NCI-H526 treated with DMSO at 0.1 percent for 48 hours (cell line): Measurements from ENCODE around the gene RASGRP2.

Source experiments
- DNase-seq: peaks from one replicate; lab custom pipeline; 2025; lab: John Stamatoyannopoulos, UW

The RASGRP2 gene

GRCh38 chr11:64770120-64770519 lies 26.2 kb upstream of the RASGRP2 start:
- DNase-seq = no peak

- DNase-seq = no peak
These were observed 25.3 kb upstream of the RASGRP2 start for GRCh38 chr11:64769283-64769682.

DNA sequence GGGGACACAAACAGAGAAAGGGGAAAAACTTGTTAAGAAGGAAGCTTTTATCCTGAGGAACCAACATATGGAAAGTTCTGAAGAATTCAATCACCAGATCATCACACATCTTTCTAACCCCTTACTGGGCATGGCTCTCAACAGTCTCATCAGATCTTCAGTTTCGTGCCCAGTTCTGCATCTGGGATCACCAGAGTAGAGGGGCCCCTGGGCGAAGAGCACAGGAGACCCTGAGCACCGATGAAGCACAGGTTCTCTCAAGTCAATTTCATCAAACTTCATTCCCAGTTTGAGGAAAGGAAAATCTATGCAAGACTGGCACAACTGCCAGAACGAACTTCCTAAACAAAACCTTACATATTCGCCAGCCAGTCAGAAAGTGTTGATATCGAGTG lies 24.4 kb upstream of the RASGRP2 start:
- no peak for DNase-seq

DNA sequence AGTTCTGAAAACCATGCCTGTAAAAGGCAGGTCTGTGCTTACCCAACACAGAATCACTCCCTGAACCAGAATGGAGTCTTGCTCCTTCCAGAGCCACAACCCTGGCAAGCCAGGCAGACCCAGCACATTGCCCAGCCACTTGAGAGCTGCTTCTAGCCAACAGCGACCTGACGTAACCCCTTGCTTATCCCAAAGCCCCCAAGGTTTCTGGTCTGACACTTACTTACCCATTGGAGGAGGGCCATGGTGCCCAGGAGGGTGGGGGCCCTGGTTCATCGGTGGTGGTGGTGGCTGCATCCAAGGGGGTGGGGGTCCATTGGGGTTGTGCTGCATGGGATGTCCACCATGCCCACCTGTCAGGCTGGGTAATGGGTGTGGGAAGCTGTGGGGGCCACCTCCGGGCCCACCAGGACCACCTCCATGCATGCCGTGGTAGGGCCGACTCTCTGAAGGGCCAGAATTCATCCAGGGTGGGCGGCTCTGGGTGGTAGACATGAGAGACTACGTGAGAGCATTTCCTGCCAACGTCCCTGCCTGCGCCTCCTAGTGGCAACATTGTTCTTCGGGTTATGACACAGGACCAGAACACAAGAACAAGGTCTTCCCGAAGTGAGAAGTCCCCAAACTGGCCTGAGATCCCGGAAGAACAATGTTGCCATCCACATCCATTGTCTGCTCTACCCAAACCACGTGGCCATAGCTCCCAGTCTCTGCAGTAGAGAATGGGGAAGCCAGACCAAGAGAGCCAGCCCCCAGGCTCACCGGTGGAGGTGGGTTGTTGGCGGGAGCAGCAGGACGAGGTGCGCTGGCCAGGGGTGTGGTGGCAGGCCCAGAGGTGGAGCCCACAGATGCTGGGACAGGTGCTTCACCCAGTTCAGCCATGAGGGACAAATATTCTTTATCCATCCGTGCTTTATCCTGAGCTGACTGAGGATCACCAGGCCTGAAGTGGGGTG lies 23.7 kb upstream of the RASGRP2 start:
- peak; percentile 40 for DNase-seq

- DNase-seq = no peak
These were observed 22.9 kb upstream of the RASGRP2 start for GRCh38 chr11:64766881-64767280.

DNA sequence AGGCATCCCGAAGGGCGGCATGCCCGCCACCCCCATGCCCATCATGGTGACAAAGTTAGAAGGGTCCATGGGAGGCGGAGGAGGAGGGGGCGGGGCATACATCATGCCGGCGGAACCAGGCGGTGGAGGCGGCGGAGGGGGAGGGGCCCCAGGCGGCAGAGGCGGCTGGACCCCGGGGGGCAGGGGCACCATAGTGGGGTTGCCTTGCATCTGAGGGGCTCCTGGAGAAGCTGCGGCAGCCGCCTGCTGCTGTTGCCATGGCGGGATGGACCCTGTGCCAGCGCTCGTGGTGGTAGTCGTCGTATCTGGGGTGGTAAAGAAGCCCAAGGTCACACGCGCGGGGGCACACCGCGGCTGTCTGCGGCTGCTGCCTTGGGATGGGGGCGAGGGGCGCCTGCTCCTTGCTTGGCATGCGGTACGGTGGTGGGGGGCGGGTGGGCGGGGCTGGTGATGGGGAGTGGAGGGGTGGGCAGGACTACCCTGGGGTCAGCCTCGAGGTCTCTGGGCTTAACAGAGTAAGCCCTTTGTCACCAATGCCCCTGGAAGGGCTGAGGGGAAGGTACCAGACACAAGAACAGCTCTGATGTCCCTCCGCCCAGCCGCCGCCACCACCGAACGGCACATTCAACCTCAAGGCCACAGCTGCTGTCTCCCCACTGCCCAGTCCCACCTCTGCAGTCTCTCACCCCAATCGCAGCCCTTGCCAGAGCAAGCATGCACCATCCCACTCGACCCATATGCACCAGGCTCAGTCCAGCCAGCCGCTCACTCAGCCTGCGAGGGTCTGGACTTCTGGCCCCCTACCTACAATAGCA lies 22.1 kb upstream of the RASGRP2 start:
- no peak for DNase-seq

GRCh38 chr11:64765291-64765850 lies 21.4 kb upstream of the RASGRP2 start:
- no peak for DNase-seq

DNA sequence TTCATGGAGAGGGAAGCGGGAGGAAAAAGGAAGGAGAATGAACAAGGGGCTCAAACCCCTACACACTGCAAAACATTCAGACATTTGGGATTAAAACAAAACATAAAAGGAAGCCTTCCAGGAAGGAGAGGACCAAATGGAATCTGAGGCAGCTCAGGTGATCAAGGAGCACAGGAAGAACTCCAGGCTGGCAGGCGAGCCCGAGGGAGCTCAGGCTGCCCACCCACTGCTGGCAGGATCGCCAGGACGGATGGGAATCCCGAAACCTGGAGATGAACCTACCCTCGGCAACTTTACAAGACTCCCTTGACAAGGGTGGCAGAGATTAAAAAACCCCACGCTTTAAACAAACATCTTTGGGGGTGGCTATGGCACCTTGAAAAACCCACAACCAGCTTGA lies 20.8 kb upstream of the RASGRP2 start:
- DNase-seq = no peak

- DNase-seq = no peak
These were observed 20.2 kb upstream of the RASGRP2 start for GRCh38 chr11:64764040-64764611.

DNA sequence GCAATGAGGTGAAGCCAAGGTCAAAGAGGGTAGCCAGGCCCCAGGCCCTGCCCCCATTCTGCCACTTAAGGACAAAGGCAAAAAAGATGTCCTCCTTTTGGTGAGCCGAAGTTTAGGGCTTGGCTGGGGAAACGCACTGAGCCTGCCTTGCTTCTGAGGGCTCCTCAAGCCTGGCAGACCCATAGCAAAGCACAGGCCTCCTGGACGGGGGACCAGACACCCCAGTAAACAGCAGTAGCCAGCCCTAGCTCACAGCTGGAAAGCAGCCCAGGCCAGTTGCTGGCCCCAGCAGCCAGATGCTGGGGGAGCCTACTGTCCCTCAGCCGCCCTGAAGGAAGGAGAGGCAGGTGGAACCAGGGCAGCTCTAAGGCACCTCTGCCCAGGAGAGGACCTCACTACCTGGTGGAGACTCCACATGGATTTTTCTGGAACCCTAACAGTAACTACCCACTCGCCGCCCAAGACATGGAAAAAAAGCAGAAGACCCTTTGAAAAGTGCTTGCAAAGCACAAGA lies 19.6 kb upstream of the RASGRP2 start:
- no peak for DNase-seq

DNA sequence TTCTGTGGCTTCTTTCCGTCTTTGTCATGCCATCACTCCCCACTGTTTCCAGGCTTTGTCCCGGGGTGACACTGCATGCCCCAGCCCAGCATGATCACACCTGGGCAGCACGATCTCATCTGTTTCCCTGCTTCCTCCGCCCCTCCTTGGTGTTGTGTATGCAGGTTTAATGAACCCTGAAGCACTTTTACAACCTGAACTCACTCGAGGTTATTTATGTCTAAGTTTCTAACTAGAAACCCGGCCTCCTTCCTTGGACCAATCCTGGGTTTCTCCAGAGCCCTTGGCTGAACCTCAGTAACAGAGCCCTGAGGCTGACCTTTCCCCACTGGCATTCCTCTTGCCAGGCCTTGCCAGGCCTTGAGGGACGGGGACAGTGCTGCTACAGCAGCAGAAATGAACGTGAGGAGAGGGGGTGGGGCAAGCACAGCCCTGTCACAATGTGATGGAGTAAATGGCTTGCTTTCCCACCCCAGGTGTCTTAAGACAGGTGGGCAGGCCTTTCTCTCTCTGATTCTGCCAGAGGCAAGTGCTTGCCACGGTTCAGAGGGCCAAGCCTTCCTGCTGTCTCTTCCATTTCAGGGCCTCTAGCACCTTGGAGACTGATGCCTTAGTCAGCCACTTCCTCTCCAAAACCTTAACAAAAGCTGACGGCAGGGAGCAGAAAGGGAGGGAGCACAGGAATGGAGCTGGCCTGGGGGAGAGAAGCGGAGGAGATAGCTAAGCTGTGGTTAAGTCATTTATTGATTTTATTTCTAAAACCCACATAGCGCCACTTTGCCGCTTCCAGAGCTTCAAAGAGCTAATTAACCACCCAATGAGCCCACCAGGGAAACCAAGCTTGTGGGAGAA lies 19.0 kb upstream of the RASGRP2 start:
- DNase-seq = no peak

GRCh38 chr11:64762277-64762673 lies 18.3 kb upstream of the RASGRP2 start:
- DNase-seq = no peak

- DNase-seq = no peak
These were observed 16.9 kb upstream of the RASGRP2 start for GRCh38 chr11:64760759-64761420.

- no peak for DNase-seq
These were observed 16.1 kb upstream of the RASGRP2 start, which contains the start of gene PYGM for GRCh38 chr11:64759722-64760719. PYGM (minus strand) TSS chr11:64759974; CDS start chr11:64759898, 76 bp downstream.

GRCh38 chr11:64759131-64759721 lies 15.3 kb upstream of the RASGRP2 start:
- no peak for DNase-seq

GRCh38 chr11:64758330-64759079 lies 14.6 kb upstream of the RASGRP2 start:
- no peak for DNase-seq

DNA sequence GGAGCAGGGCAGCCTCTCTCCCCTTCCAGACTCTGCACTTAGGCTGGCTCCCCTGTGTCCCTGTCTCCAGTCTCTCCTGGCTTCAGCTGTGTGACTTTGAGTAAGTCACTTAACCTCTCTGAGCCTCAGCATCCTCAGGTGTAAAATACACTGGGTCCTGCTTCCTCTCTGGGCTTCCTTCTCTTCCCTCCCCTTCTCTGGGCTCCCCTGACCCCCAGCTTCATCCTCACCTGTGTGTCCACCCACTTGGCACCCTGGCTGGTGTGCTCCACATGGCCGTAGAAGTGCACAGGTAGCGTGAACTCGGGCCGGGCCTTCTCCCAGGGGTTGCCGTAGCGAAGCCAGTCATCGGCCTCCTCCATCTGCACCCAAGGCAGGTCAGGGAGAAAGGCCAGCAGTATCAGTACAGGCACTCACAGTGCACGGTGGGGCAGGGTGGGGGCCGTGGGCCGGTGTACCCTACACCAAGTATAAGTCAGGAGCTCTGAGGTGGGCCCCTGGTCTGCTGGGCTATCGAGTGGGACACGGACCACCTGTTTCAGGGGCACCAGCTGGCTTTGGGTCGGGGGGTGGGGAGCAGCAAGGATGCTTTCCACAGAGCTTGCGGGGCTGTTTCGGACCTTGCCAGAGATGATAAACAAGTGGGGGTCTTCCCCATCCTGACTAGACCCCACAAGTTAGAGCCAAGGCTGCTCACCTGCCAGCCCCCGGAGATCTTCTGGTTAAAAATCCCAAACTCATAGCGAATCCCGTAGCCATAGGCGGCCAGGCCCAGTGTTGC lies 13.8 kb upstream of the RASGRP2 start:
- no peak for DNase-seq
